Cardiac muscle cell (in vitro differentiated cells and primary cell): ENCODE results near the gene PDS5B. TPM values are rescaled to one million over a fixed set of nuclear protein-coding genes. Genes with fewer than 3 reads are reported as not detected.
"Not testable (repeated sequence)": the region's sequence is repeated elsewhere in the genome, so short reads cannot be mapped to it uniquely, and the experiment has no call there.

ENCODE experiments used
- DNase-seq, 2 donors: peaks; one replicate each; pipeline versions ENCODE4 v3.0.0 to v3.0.0-alpha.2; 2010 to 2017; ENCODE audit warnings: low read depth in 1 of 2, low spot score in 1 of 2
- H3K27ac ChIP-seq: fragments of 200-600 bp; sonication (generic); 2 replicates; pipeline ENCODE4 v1.5.1; 2016
- H3K27me3 ChIP-seq: fragments of 200-600 bp; sonication (generic); 2 replicates; pipeline ENCODE4 v1.6.0; 2016; ENCODE audit warnings: control low read depth
- H3K36me3 ChIP-seq: fragments of 200-600 bp; sonication (generic); 2 replicates; pipeline ENCODE4 v1.5.1; 2016; ENCODE audit warnings: control low read depth
- H3K4me1 ChIP-seq: fragments of 200-600 bp; sonication (generic); 2 replicates; pipeline ENCODE4 v1.8.1; 2017; ENCODE audit warnings: low read depth, mild to moderate bottlenecking, mixed run types
- H3K4me3 ChIP-seq: fragments of 200-600 bp; sonication (generic); 2 replicates; pipeline ENCODE4 v1.5.1; 2016; ENCODE audit warnings: mild to moderate bottlenecking
- H3K9me3 ChIP-seq: fragments of 200-600 bp; sonication (generic); 2 replicates; pipeline ENCODE4 v1.5.1; 2017; ENCODE audit warnings: low read depth, mild to moderate bottlenecking, control low read depth
- polyA plus RNA-seq: library from polyadenylated mRNA; unstranded; fragments of >200 nt; fragmentation: Nextera tagmentation; extraction: Ambion mirVana; gene quantifications from 2 replicates; pipeline ENCODE4 v1.2.1, GENCODE V29; 2016
- total RNA-seq: library from RNA; depleted of rRNA; stranded (reverse); fragments of >200 nt; gene quantifications from 2 replicates; pipeline ENCODE4 v1.2.3, GENCODE V29; 2016
- TF ChIP-seq, protein P1 (sequence below): IDR thresholded peaks from 2 replicates; pipeline ENCODE4 v1.5.1; 2012; ENCODE audit warnings: low read depth, mild to moderate bottlenecking, low read length

Gene PDS5B
- total and polyA plus RNA-seq, 2 experiments from 2014 or later = 18.4 to 26.2 TPM

DNA sequence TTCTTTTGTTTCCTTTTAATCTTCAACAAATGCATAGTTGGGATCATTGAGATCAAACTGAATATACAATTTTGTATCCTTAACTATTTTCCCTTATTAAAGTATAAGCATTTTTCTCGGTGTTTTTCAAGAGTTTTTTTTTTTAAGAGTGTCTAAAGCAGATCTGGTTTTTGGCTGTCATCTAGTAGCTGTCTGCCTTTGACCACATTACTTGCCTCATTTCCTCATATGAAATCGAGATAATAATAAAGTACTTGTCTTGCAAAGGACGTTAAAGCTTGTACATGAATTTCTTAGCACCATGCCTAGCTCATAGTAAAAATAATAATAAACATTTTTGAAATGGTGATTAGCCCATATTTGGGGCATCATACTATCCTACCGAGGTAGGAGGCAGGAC, 121.2 kb downstream of the PDS5B start:
- Histone ChIP-seq H3K9me3 (no peaks in the 10 kb centered on the region), H3K4me1 (no peaks in the 10 kb centered on the region), H3K4me3 (no peak overlapping the region), H3K36me3 (peaks cover 32% of the 10 kb centered on the region), H3K27me3 (no peaks in the 10 kb centered on the region), H3K27ac (no peak overlapping the region)
- DNase-seq = peak in 1 of 2 donors; percentile 30
- TF ChIP-seq, protein P1, sequence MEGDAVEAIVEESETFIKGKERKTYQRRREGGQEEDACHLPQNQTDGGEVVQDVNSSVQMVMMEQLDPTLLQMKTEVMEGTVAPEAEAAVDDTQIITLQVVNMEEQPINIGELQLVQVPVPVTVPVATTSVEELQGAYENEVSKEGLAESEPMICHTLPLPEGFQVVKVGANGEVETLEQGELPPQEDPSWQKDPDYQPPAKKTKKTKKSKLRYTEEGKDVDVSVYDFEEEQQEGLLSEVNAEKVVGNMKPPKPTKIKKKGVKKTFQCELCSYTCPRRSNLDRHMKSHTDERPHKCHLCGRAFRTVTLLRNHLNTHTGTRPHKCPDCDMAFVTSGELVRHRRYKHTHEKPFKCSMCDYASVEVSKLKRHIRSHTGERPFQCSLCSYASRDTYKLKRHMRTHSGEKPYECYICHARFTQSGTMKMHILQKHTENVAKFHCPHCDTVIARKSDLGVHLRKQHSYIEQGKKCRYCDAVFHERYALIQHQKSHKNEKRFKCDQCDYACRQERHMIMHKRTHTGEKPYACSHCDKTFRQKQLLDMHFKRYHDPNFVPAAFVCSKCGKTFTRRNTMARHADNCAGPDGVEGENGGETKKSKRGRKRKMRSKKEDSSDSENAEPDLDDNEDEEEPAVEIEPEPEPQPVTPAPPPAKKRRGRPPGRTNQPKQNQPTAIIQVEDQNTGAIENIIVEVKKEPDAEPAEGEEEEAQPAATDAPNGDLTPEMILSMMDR = no peak

DNA sequence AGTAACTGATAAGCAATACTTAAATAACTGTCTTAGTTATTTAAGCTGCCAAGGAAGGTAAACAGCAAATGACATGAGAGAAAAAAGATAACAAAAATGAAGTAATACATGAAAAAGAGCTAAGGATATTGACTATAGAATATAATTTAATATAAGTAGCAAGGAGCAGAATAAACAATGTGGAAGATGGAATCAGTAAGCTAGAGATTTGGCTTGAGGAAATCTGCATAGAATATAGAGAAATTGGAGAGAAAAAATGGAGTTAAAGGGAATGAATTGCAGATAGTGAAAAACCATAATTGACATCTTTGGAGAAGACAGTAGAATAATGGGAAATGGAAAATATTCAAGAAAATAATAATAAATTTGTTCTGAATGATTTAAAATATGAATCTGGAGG, 127.1 kb downstream of the PDS5B start:
- Histone ChIP-seq H3K27ac (no peak overlapping the region), H3K36me3 (peaks cover 27% of the 10 kb centered on the region), H3K4me3 (no peak overlapping the region), H3K27me3 (no peaks in the 10 kb centered on the region), H3K9me3 (no peaks in the 10 kb centered on the region), H3K4me1 (no peaks in the 10 kb centered on the region)
- no peak for DNase-seq
- TF ChIP-seq, protein P1 = no peak

DNA sequence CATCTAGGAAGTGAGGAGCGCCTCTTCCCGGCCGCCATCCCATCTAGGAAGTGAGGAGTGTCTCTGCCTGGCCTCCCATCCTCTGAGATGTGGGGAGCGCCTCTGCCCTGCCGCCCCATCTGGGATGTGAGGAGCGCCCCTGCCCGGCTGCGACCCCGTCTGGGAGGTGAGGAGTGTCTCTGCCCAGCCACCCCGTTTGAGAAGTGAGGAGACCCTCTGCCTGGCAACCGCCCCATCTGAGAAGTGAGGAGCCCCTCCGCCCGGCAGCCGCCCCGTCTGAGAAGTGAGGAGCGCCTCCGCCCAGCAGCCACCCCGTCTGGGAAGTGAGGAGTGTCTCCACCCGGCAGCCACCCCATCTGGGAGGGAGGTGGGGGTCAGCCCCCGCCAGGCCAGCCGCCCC, 129.9 kb downstream of the PDS5B start:
- H3K4me1 ChIP-seq, H3K27me3 ChIP-seq, H3K27ac ChIP-seq, DNase-seq, H3K4me3 ChIP-seq, H3K9me3 ChIP-seq: not testable (repeated sequence)
- H3K36me3 ChIP-seq = peaks cover 11% of the 10 kb centered on the region

DNA sequence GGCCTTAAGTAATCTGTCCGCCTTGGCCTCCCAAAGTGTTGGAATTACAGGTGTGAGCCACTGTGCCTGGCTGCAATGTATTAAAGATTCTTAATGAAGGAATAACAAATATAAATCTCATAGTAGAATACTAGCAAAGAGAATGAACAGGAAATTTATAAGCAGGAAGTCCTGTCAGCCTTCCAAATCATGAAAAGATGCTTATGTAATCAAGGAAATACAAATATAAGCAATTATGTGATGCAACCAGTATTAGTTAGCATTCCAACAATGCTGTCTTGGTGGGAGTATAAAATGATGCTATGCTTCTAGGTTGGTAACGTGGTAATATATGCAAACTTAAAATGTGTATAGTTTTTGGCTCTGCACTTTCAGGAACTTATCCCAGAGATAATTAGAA, 133.8 kb downstream of the PDS5B start:
- no peaks in the 10 kb centered on the region for H3K4me1 ChIP-seq
- peak in 1 of 2 donors; percentile 46 for DNase-seq
- H3K4me3 ChIP-seq = no peak overlapping the region
- H3K36me3 ChIP-seq = no peaks in the 10 kb centered on the region
- no peaks in the 10 kb centered on the region for H3K9me3 ChIP-seq
- H3K27ac ChIP-seq = no peak overlapping the region
- TF ChIP-seq, protein P1 = no peak
- H3K27me3 ChIP-seq = no peaks in the 10 kb centered on the region

DNA sequence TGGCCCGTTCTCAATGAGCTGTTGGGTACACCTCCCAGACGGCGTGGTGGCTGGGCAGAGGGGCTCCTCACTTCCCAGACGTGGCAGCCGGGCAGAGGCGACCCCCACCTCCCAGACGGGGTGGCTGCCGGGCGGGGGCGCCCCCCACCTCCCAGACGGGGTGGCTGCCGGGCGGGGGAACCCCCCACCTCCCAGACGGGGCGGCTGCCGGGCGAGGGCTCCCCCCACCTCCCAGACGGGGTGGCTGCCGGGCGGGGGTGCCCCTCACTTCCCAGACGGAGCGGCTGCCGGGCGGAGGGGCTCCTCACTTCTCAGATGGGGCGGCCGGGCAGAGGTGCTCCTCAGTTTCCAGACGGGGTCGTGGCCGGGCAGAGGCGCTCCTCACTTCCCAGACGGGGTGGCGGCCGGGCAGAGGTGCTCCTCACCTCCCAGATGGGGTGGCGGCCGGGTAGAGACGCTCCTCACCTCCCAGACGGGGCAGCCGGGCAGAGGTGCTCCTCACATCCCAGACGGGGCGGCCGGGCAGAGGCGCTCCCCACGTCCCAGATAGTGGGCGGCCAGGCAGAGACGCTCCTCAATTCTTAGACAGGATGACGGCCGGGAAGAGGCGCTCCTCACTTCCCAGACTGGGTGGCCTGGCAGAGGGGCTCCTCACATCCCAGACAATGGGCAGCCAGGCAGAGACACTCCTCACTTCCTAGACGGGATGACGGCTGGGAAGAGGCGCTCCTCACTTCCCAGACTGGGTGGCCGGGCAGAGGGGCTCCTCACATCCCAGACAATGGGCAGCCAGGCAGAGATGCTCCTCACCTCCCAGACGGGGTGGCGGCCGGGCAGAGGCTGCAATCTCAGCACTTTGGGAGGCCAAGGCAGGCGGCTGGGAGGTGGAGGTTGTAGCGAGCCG, 135.1 kb downstream of the PDS5B start:
- DNase-seq, H3K36me3 ChIP-seq: not testable (repeated sequence)

DNA sequence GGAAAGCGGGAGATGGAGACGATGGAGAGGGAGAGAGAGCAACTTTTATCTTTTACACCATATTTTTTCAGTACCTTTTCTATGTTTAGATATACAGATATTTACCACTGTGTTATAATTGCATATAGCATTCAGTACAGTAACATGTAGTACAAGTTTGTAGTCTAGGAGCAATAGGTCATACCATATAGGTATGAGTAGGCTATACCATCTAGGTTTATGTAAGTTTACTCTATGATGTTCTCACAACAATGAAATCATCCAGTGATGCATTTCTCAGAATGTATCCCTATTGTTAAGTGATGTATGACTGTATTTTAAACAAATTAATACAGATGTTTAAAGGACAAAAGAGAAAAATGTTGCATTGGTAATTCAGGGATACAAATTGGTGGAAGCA, 136.1 kb downstream of the PDS5B start:
- H3K36me3 ChIP-seq = no peaks in the 10 kb centered on the region
- DNase-seq = no peak

More for the DNA sequence above, 135.1 kb downstream of the PDS5B start:
- not testable (repeated sequence) for H3K4me1 ChIP-seq, H3K27me3 ChIP-seq, H3K4me3 ChIP-seq, H3K9me3 ChIP-seq, H3K27ac ChIP-seq

More for the DNA sequence above, 136.1 kb downstream of the PDS5B start:
- Histone ChIP-seq H3K27me3 (no peaks in the 10 kb centered on the region), H3K4me3 (no peak overlapping the region), H3K27ac (no peak overlapping the region), H3K4me1 (no peaks in the 10 kb centered on the region), H3K9me3 (no peaks in the 10 kb centered on the region)
- TF ChIP-seq, protein P1 = no peak
